K562 (cell line): ENCODE results near the gene EHBP1L1. TPM values are rescaled to one million over a fixed set of nuclear protein-coding genes. Genes with fewer than 3 reads are reported as not detected.

Experiments used
- CBFA2T3 ChIP-seq: fragments of 450-650 bp; IDR thresholded peaks from 2 replicates; pipeline ENCODE4 v1.6.1; 2017
- EP300 ChIP-seq: IDR thresholded peaks from 2 replicates; pipeline ENCODE4 v1.6.1; 2012; ENCODE audit warnings: low read length, improper control_type of control experiment
- EP400 ChIP-seq: fragments of 450-650 bp; IDR thresholded peaks from 2 replicates; pipeline ENCODE4 v1.6.1; 2017; ENCODE audit warnings: antibody characterized with exemption, mild to moderate bottlenecking, moderate library complexity
- EZH2 ChIP-seq: IDR thresholded peaks from 2 replicates; pipeline ENCODE4 v1.6.1; 2012; ENCODE audit warnings: low read depth, mild to moderate bottlenecking, inconsistent platforms, low read length, borderline replicate concordance
- HMG20B ChIP-seq: fragments of 250-450 bp; sonication (Bioruptor Pico); IDR thresholded peaks from 2 replicates; pipeline ENCODE4 v1.5.0; 2021; ENCODE audit warnings: mild to moderate bottlenecking
- KLF16 ChIP-seq: IDR thresholded peaks from 2 replicates; pipeline ENCODE4 v1.6.1; 2016; ENCODE audit warnings: antibody characterized with exemption
- MCM3 ChIP-seq: fragments of 450-650 bp; IDR thresholded peaks from 2 replicates; pipeline ENCODE4 v1.6.1; 2016
- NFRKB ChIP-seq: fragments of 450-650 bp; IDR thresholded peaks from 2 replicates; pipeline ENCODE4 v1.6.1; 2016; ENCODE audit warnings: low read depth
- PML ChIP-seq: IDR thresholded peaks from 2 replicates; pipeline ENCODE4 v1.6.1; 2012; ENCODE audit warnings: low read length, inconsistent platforms
- RBM25 ChIP-seq: fragments of 200-400 bp; formaldehyde crosslinking; IDR thresholded peaks from 2 replicates; pipeline ENCODE4 v1.6.1; 2018; ENCODE audit warnings: low read length, low read depth, moderate library complexity; ENCODE audit not compliant: severe bottlenecking
- RBM39 ChIP-seq: fragments of 200-400 bp; formaldehyde crosslinking; optimal IDR thresholded peaks from 2 replicates; pipeline ENCODE3; 2018; ENCODE audit warnings: low read depth, low read length
- RFX1 ChIP-seq: fragments of 450-650 bp; IDR thresholded peaks from 2 replicates; pipeline ENCODE4 v1.6.1; 2016; ENCODE audit warnings: mild to moderate bottlenecking, moderate library complexity
- SAFB ChIP-seq: fragments of 200-400 bp; formaldehyde crosslinking; IDR thresholded peaks from 2 replicates; pipeline ENCODE4 v1.6.1; 2017; ENCODE audit warnings: low read depth, low read length, borderline replicate concordance
- SETDB1 ChIP-seq: IDR thresholded peaks from one replicate; pipeline ENCODE4 v1.6.1; 2012; ENCODE audit warnings: low read length, control low read depth, inconsistent platforms
- SMARCA4 ChIP-seq: fragments of 450-650 bp; IDR thresholded peaks from 2 replicates; pipeline ENCODE4 v1.6.1; 2016
- SMARCE1 ChIP-seq: fragments of 450-650 bp; IDR thresholded peaks from 2 replicates; pipeline ENCODE4 v1.7.1; 2016; ENCODE audit warnings: mild to moderate bottlenecking
- WHSC1 ChIP-seq: IDR thresholded peaks from one replicate; pipeline ENCODE4 v1.6.1; 2012; ENCODE audit warnings: low read length, control low read depth, inconsistent platforms
- ZBTB8A ChIP-seq: fragments of 450-650 bp; IDR thresholded peaks from 2 replicates; pipeline ENCODE4 v1.6.1; 2018; ENCODE audit warnings: mild to moderate bottlenecking, moderate library complexity; ENCODE audit not compliant: partially characterized antibody
- ZC3H8 ChIP-seq: fragments of 450-650 bp; IDR thresholded peaks from 2 replicates; pipeline ENCODE4 v1.6.1; 2017
- ZNF263 ChIP-seq: sonication (generic); formaldehyde crosslinking; IDR thresholded peaks from 2 replicates; pipeline ENCODE4 v1.8.0; 2022; ENCODE audit warnings: mild to moderate bottlenecking, missing genetic modification reagents, borderline replicate concordance
- polyA plus RNA-seq, 8 experiments: library from polyadenylated mRNA; depleted of rRNA in 4 of 8; stranded (reverse) in 5 of 8; unstranded in 3 of 8; fragments of >200 nt; fragmentation: Nextera tagmentation in 2 of 8; fragmentation: Illumina TruSeq in 1 of 8; extraction: Ambion mirVana in 2 of 8; extraction: Trizol in 1 of 8; gene quantifications; 2 replicates each; pipeline versions ENCODE4 v1.2.1 to v1.2.3, GENCODE V29; 2011 to 2014; ENCODE audit warnings: inconsistent platforms in 1 of 8, missing spikeins in 1 of 8
- total RNA-seq, 7 experiments: library from RNA; depleted of rRNA in 6 of 7; stranded (reverse); fragments of >200 nt in 6 of 7; fragmentation: Illumina TruSeq in 2 of 7; extraction: Trizol in 2 of 7; gene quantifications; 2 replicates each; pipeline versions ENCODE4 v1.2.1 to v1.2.3, GENCODE V29; 2011 to 2021; ENCODE audit warnings: low replicate concordance in 1 of 7
- TF ChIP-seq, protein P1 (sequence below), 2 experiments: fragments of 450-650 bp; IDR thresholded peaks; 2 replicates each; pipeline ENCODE4 v1.6.1; 2018; ENCODE audit warnings: mild to moderate bottlenecking in 2 of 2, low read depth in 1 of 2; ENCODE audit not compliant: partially characterized antibody in 2 of 2
- TF ChIP-seq, protein P2 (sequence below): fragments of 250-450 bp; sonication (Bioruptor Pico); IDR thresholded peaks from 2 replicates; pipeline ENCODE4 v1.5.0; 2020; ENCODE audit warnings: mild to moderate bottlenecking, borderline replicate concordance
- TF ChIP-seq, protein P3 (sequence below): fragments of 450-650 bp; IDR thresholded peaks from 2 replicates; pipeline ENCODE4 v1.6.1; 2018; ENCODE audit warnings: mild to moderate bottlenecking, low read depth; ENCODE audit not compliant: partially characterized antibody

The EHBP1L1 gene
- total and polyA plus RNA-seq, 9 of the 15 experiments (the other 6 are each of a cell fraction or from before 2014, with no cell fraction given), result 0.03 to 87.1 (median 26.3) TPM

DNA sequence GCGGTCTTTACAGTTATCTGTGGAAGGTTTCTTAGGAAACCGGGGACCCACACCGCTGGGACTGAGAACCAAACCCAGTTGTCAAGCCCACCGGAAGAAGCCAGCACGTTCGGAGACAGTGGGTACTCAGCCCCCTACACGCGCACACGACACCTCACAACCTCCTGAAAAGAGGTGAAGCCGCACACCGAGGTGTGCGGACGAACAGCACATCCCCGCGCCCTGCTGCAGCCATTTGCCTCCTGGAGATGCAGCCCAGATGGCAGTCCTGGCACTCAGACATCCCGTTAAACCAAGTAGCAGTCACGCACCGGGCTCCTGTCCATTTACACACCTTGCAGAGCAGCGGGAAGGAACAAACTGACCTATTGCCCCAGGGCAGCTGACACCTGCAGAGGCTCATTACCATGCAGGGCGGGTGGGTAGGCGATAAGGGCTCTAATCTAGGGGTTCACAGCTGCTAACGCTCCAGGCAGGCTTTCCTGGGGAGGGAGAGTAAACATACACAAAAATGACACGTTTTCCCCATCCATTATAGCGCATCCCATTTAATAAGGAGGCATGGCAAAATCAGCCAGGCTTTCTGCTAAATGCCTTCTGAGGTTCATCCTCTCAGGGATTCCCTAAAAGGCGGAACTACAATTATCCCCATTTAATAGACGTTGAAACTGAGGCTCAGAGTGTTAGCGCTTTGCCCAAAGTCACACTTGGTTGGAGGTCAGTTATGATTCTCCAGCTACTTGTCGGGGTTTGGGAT lies 864 bp upstream of the EHBP1L1 start (continued):
- TF ChIP-seq, protein P1, sequence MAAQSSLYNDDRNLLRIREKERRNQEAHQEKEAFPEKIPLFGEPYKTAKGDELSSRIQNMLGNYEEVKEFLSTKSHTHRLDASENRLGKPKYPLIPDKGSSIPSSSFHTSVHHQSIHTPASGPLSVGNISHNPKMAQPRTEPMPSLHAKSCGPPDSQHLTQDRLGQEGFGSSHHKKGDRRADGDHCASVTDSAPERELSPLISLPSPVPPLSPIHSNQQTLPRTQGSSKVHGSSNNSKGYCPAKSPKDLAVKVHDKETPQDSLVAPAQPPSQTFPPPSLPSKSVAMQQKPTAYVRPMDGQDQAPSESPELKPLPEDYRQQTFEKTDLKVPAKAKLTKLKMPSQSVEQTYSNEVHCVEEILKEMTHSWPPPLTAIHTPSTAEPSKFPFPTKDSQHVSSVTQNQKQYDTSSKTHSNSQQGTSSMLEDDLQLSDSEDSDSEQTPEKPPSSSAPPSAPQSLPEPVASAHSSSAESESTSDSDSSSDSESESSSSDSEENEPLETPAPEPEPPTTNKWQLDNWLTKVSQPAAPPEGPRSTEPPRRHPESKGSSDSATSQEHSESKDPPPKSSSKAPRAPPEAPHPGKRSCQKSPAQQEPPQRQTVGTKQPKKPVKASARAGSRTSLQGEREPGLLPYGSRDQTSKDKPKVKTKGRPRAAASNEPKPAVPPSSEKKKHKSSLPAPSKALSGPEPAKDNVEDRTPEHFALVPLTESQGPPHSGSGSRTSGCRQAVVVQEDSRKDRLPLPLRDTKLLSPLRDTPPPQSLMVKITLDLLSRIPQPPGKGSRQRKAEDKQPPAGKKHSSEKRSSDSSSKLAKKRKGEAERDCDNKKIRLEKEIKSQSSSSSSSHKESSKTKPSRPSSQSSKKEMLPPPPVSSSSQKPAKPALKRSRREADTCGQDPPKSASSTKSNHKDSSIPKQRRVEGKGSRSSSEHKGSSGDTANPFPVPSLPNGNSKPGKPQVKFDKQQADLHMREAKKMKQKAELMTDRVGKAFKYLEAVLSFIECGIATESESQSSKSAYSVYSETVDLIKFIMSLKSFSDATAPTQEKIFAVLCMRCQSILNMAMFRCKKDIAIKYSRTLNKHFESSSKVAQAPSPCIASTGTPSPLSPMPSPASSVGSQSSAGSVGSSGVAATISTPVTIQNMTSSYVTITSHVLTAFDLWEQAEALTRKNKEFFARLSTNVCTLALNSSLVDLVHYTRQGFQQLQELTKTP (IDR thresholded peaks at IDR 0.05; ENCODE audit: low read depth in 1 of 2, partially characterized antibody in 2 of 2), result peak in 1 of 2 experiments; percentile 50
- TF ChIP-seq ZC3H8 (no peak), SAFB (no peak; the same call in 1 of the 2 replicates), RFX1 (no peak), RBM25 (peak; percentile 99), SMARCA4 (peak; percentile 81), SMARCE1 (peak; percentile 48; the same call in 1 of the 2 replicates), CBFA2T3 (peak; percentile 97), ZNF263 (CRISPR knock-in tag) (0 out of 2 replicates have a peak, but pooled peaks have one; percentile 59), RBM39 (peak; percentile 79), PML (peak; percentile 89), NFRKB (no peak), EP300 (peak; percentile 91), KLF16 (peak; percentile 97), WHSC1 (no peak), HMG20B (CRISPR knock-in tag) (no peak), SETDB1 (no peak), ZBTB8A (no peak), EZH2 (no peak), MCM3 (no peak), EP400 (peak; percentile 57)
- TF ChIP-seq, protein P2, sequence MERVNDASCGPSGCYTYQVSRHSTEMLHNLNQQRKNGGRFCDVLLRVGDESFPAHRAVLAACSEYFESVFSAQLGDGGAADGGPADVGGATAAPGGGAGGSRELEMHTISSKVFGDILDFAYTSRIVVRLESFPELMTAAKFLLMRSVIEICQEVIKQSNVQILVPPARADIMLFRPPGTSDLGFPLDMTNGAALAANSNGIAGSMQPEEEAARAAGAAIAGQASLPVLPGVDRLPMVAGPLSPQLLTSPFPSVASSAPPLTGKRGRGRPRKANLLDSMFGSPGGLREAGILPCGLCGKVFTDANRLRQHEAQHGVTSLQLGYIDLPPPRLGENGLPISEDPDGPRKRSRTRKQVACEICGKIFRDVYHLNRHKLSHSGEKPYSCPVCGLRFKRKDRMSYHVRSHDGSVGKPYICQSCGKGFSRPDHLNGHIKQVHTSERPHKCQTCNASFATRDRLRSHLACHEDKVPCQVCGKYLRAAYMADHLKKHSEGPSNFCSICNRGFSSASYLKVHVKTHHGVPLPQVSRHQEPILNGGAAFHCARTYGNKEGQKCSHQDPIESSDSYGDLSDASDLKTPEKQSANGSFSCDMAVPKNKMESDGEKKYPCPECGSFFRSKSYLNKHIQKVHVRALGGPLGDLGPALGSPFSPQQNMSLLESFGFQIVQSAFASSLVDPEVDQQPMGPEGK, result no peak
- TF ChIP-seq, protein P3, sequence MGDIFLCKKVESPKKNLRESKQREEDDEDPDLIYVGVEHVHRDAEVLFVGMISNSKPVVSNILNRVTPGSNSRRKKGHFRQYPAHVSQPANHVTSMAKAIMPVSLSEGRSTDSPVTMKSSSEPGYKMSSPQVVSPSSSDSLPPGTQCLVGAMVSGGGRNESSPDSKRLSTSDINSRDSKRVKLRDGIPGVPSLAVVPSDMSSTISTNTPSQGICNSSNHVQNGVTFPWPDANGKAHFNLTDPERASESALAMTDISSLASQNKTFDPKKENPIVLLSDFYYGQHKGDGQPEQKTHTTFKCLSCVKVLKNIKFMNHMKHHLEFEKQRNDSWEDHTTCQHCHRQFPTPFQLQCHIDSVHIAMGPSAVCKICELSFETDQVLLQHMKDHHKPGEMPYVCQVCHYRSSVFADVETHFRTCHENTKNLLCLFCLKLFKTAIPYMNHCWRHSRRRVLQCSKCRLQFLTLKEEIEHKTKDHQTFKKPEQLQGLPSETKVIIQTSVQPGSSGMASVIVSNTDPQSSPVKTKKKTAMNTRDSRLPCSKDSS, result no peak
